ENCODE measurements around the gene PRKCE.

DNA sequence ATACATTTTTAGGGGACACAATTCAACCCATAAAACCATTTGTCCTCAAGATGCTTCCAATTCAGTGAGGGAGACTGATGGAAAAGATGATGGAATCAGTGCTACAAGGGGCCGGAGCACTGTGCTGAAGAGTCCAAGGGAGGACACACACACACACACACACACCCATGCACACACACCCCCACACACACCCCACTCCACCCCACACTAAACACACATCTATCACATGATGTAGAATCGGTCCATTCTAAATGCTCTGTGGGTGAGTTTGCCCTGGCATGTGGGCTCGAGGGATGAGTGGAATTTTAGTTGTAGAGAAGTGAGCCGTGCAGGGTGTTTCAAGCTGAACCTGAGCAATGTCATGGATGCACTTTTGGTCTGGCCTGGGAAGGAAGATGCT is 41.1 kb downstream of the PRKCE start:
- TF ChIP-seq POLR2A (IDR thresholded peaks at IDR 0.05; ENCODE audit: low read depth, low read length) (no peak), POLR2AphosphoS5 (IDR thresholded peaks at IDR 0.05; ENCODE audit: low read depth, low read length) (no peak), TAF1 (IDR thresholded peaks at IDR 0.05; ENCODE audit: borderline replicate concordance, low read depth, low read length) (no peak)
